H1 (cell line): ENCODE measurements around the gene TCF7L2. TPM values are rescaled to one million over a fixed set of nuclear protein-coding genes. Genes with fewer than 3 reads are reported as not detected.

Experiments used
- BACH1 ChIP-seq: IDR thresholded peaks from 2 replicates; pipeline ENCODE4 v1.6.1; 2012; ENCODE audit warnings: low read length, improper control_type of control experiment
- CEBPB ChIP-seq: IDR thresholded peaks from 2 replicates; pipeline ENCODE4 v1.6.1; 2012; ENCODE audit warnings: low read depth, low read length
- KDM5A ChIP-seq: fragments of 200-600 bp; IDR thresholded peaks from 2 replicates; pipeline ENCODE4 v1.7.1; 2012; ENCODE audit warnings: mild to moderate bottlenecking, low read length, inconsistent platforms, mixed read lengths
- NRF1 ChIP-seq: IDR thresholded peaks from 2 replicates; pipeline ENCODE4 v1.6.1; 2011; ENCODE audit warnings: mild to moderate bottlenecking, low read depth, low read length, improper control_type of control experiment
- polyA plus RNA-seq, 7 experiments: library from polyadenylated mRNA; depleted of rRNA in 3 of 7; stranded (reverse) in 5 of 7; unstranded in 2 of 7; fragments of >200 nt in 5 of 7; fragments of 200-250 nt in 2 of 7; gene quantifications; 1 replicate in 5 of 7; 2 replicates in 1 of 7; 4 replicates in 1 of 7; pipeline versions ENCODE4 v1.2.1 to v1.2.3, GENCODE V29; 2011 to 2013; ENCODE audit warnings: missing spikeins in 2 of 7, mixed read lengths in 2 of 7
- total RNA-seq: library from RNA; stranded (reverse); fragmentation: NEBNext Ultra II Directional; extraction: Animal tissue kit (Norgen Biotek cat#: 25700); gene quantifications from 2 replicates; pipeline ENCODE4 v1.2.1, GENCODE V29; 2021

Gene TCF7L2
- total and polyA plus RNA-seq, 2 of the 8 experiments (the other 6 are each of a cell fraction or from before 2014, with no cell fraction given) = 33.9 to 67.3 TPM

DNA sequence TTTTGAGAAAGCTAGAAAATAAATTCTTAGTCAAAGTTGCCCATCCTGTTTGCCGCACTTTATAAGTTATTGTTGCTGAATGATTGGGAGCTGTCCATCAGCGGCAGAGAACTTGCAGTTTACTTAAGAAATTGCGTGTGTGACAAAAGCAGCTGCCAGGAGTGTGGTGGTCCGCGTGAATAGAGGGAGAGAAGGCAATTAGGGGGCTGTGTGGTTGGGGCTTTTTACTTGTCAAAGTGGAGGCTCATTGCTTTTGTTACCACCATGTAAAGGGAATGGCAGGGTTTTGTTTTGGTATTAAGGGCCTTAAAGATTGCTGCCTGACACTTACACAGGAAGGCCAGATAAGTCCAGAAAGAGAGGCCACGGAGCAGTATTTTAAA, 177.8 kb downstream of the TCF7L2 start (continued):
- TF ChIP-seq KDM5A (no peak), NRF1 (no peak), CEBPB (no peak), BACH1 (no peak)
